GM12878 (cell line): ENCODE results near the gene XKR3.

ENCODE experiments used
- CTCF ChIP-seq, 3 experiments: IDR thresholded peaks in 2 of 3; conservative IDR thresholded peaks in 1 of 3; 2 replicates each; pipeline ENCODE4 v1.5.1; 2011; ENCODE audit warnings: low read depth in 3 of 3, low read length in 3 of 3, mild to moderate bottlenecking in 3 of 3, control low read depth in 2 of 3, moderate library complexity in 2 of 3, inconsistent platforms in 1 of 3, mixed read lengths in 1 of 3; ENCODE audit not compliant: control insufficient read depth in 2 of 3, insufficient read depth in 1 of 3; ENCODE audit errors: extremely low read depth in 1 of 3
- JUNB ChIP-seq: IDR thresholded peaks from 2 replicates; pipeline ENCODE4 v1.6.1; 2016; ENCODE audit warnings: antibody characterized with exemption, mild to moderate bottlenecking
- MTA3 ChIP-seq: IDR thresholded peaks from 2 replicates; pipeline ENCODE4 v1.6.1; 2012; ENCODE audit warnings: low read length, inconsistent platforms, borderline replicate concordance

GRCh38 chr22:16810188-16810802 is 14.9 kb downstream of the XKR3 start:
- TF ChIP-seq MTA3 = no peak
- no peak for TF ChIP-seq JUNB
- TF ChIP-seq CTCF (IDR thresholded peaks at IDR 0.05 in 2 of 3, conservative IDR thresholded peaks at IDR 0.05 in 1 of 3; ENCODE audit: control insufficient read depth in 2 of 3, extremely low read depth in 1 of 3, insufficient read depth in 1 of 3, low read depth in 3 of 3, low read length in 3 of 3) = no peak
